Embryonic facial prominence (tissue), 1 donor: ENCODE results near the gene KLC1.

ENCODE experiments used
- DNase-seq: peaks from one replicate; pipeline ENCODE4 v3.0.0-alpha.2; 2016; ENCODE audit errors: extremely low spot score

The KLC1 gene

GRCh38 chr14:103735439-103735814 lies 106.4 kb downstream of the KLC1 start:
- no peak for DNase-seq

- no peak for DNase-seq
Measured at GRCh38 chr14:103735815-103736545, 107.0 kb downstream of the KLC1 start.

- DNase-seq: no peak
Measured at GRCh38 chr14:103736546-103737431, 107.8 kb downstream of the KLC1 start.

GRCh38 chr14:103737432-103738045 lies 108.5 kb downstream of the KLC1 start:
- no peak for DNase-seq

GRCh38 chr14:103738166-103738565 lies 109.2 kb downstream of the KLC1 start:
- DNase-seq: no peak

GRCh38 chr14:103738701-103739451 lies 109.9 kb downstream of the KLC1 start:
- no peak for DNase-seq

- no peak for DNase-seq
Measured at GRCh38 chr14:103739466-103739792, 110.4 kb downstream of the KLC1 start.

- no peak for DNase-seq
Measured at GRCh38 chr14:103739793-103740501, 110.9 kb downstream of the KLC1 start.

GRCh38 chr14:103740991-103741689 lies 112.1 kb downstream of the KLC1 start:
- DNase-seq: no peak

- no peak for DNase-seq
Measured at GRCh38 chr14:103741876-103742275, 112.9 kb downstream of the KLC1 start.

- no peak for DNase-seq
Measured at GRCh38 chr14:103742499-103743255, 113.7 kb downstream of the KLC1 start.

- DNase-seq: no peak
Measured at GRCh38 chr14:103743691-103744090, 114.7 kb downstream of the KLC1 start.

- DNase-seq: no peak
Measured at GRCh38 chr14:103744621-103745395, 115.8 kb downstream of the KLC1 start.

- DNase-seq: no peak
Measured at GRCh38 chr14:103745424-103745823, 116.4 kb downstream of the KLC1 start.

- no peak for DNase-seq
Measured at GRCh38 chr14:103746701-103747100, 117.7 kb downstream of the KLC1 start.

- DNase-seq: no peak
Measured at GRCh38 chr14:103748534-103748857, 119.5 kb downstream of the KLC1 start.

GRCh38 chr14:103749452-103749851 lies 120.4 kb downstream of the KLC1 start:
- DNase-seq: no peak

GRCh38 chr14:103749860-103750259 lies 120.8 kb downstream of the KLC1 start:
- DNase-seq: no peak
